GM12892 (cell line): ENCODE data around the gene CCDC102A.

Source experiments
- POLR2AphosphoS5 ChIP-seq: IDR thresholded peaks from 2 replicates; pipeline ENCODE4 v1.6.1; 2011; ENCODE audit warnings: low read depth, low read length, control low read depth
- TAF1 ChIP-seq: IDR thresholded peaks from 2 replicates; pipeline ENCODE4 v1.6.1; 2011; ENCODE audit warnings: low read depth, mild to moderate bottlenecking, control low read depth, low read length, borderline replicate concordance

DNA sequence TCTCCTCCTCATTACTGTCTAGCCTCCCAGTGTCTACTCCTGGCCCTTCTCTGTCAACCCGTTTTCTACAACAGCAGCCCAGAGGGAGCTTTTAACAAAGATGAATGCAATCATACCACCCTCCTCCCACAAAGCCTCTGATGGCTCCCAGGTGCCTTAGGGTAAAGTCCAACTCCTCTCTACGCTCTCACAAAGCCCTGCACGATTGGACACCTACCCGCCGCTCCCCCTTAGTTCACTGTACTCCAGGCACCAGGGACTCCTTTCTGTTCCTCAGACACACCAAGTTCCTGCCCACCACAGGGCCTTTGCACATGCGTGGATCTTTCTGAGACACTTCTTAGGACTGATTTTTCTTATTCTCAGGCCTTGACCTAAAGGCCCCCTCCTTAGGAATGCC is 17.4 kb downstream of the CCDC102A start:
- TF ChIP-seq POLR2AphosphoS5 (no peak), TAF1 (no peak)
